ENCODE results near the gene TMPRSS5.

- no peak for TF ChIP-seq CTCF (IDR thresholded peaks at IDR 0.05)
- TF ChIP-seq POLR2A (IDR thresholded peaks at IDR 0.05): no peak
Measured at GRCh38 chr11:113644605-113645004, 61.5 kb downstream of the TMPRSS5 start.
